IPS-15b (cell line): Measurements from ENCODE around the gene NMBR.
"Not testable (repeated sequence)": the region's sequence is repeated elsewhere in the genome, so short reads cannot be mapped to it uniquely, and the experiment has no call there.

Source experiments
- H3K27me3 ChIP-seq: one replicate; pipeline ENCODE4 v1.6.1; 2013; ENCODE audit warnings: low read length; ENCODE audit not compliant: control insufficient read depth, insufficient read depth
- H3K36me3 ChIP-seq: one replicate; pipeline ENCODE4 v1.6.1; 2013; ENCODE audit warnings: low read length; ENCODE audit not compliant: control insufficient read depth, insufficient read depth
- H3K4me1 ChIP-seq: one replicate; pipeline ENCODE4 v1.6.1; 2013; ENCODE audit warnings: mild to moderate bottlenecking, low read length; ENCODE audit not compliant: control insufficient read depth, insufficient read depth
- H3K4me3 ChIP-seq: one replicate; pipeline ENCODE4 v1.5.1; 2013; ENCODE audit warnings: low read depth, low read length
- H3K9ac ChIP-seq: one replicate; pipeline ENCODE4 v1.6.1; 2013; ENCODE audit warnings: low read depth, mild to moderate bottlenecking, low read length
- H3K9me3 ChIP-seq: one replicate; pipeline ENCODE4 v1.6.1; 2013; ENCODE audit warnings: mild to moderate bottlenecking, low read length; ENCODE audit not compliant: control insufficient read depth, insufficient read depth

The NMBR gene

GRCh38 chr6:142048593-142048980, 98.3 kb downstream of the NMBR start:
- no peaks in the 10 kb centered on the region for H3K9me3 ChIP-seq
- H3K9ac ChIP-seq = no peak overlapping the region
- H3K4me3 ChIP-seq = no peak overlapping the region

GRCh38 chr6:142047934-142048592, 98.9 kb downstream of the NMBR start:
- Histone ChIP-seq H3K9ac (no peak overlapping the region), H3K27me3 (no peaks in the 10 kb centered on the region), H3K36me3 (no peaks in the 10 kb centered on the region), H3K4me3 (no peak overlapping the region), H3K9me3 (no peaks in the 10 kb centered on the region), H3K4me1 (no peaks in the 10 kb centered on the region)

More at GRCh38 chr6:142048593-142048980, 98.3 kb downstream of the NMBR start:
- Histone ChIP-seq H3K4me1 (no peaks in the 10 kb centered on the region), H3K36me3 (no peaks in the 10 kb centered on the region), H3K27me3 (no peaks in the 10 kb centered on the region)

- H3K4me1 ChIP-seq = no peaks in the 10 kb centered on the region
- H3K36me3 ChIP-seq = no peaks in the 10 kb centered on the region
- no peak overlapping the region for H3K4me3 ChIP-seq
- H3K9me3 ChIP-seq = no peaks in the 10 kb centered on the region
- no peaks in the 10 kb centered on the region for H3K27me3 ChIP-seq
- H3K9ac ChIP-seq = no peak overlapping the region
Measured at GRCh38 chr6:142045380-142046278, 101.3 kb downstream of the NMBR start.

- Histone ChIP-seq H3K9ac (no peak overlapping the region), H3K9me3 (no peaks in the 10 kb centered on the region), H3K4me3 (no peak overlapping the region), H3K36me3 (no peaks in the 10 kb centered on the region), H3K27me3 (no peaks in the 10 kb centered on the region), H3K4me1 (peaks cover 3% of the 10 kb centered on the region)
Measured at GRCh38 chr6:142035890-142036289, 111.0 kb downstream of the NMBR start.

- H3K9ac ChIP-seq = no peak overlapping the region
- peaks cover 4% of the 10 kb centered on the region for H3K4me1 ChIP-seq
- no peaks in the 10 kb centered on the region for H3K9me3 ChIP-seq
- no peaks in the 10 kb centered on the region for H3K36me3 ChIP-seq
- H3K27me3 ChIP-seq = no peaks in the 10 kb centered on the region
- H3K4me3 ChIP-seq = no peak overlapping the region
Measured at GRCh38 chr6:142031035-142031434, 115.9 kb downstream of the NMBR start.

- Histone ChIP-seq H3K4me3 (peak overlapping the region; percentile 52), H3K36me3 (no peaks in the 10 kb centered on the region), H3K9ac (no peak overlapping the region), H3K9me3 (no peaks in the 10 kb centered on the region), H3K27me3 (no peaks in the 10 kb centered on the region), H3K4me1 (peaks cover 4% of the 10 kb centered on the region)
Measured at GRCh38 chr6:142030115-142030619, 116.8 kb downstream of the NMBR start.

- Histone ChIP-seq H3K27me3 (no peaks in the 10 kb centered on the region), H3K4me3 (peak overlapping the region; percentile 52), H3K36me3 (no peaks in the 10 kb centered on the region), H3K4me1 (peaks cover 4% of the 10 kb centered on the region), H3K9me3 (no peaks in the 10 kb centered on the region), H3K9ac (no peak overlapping the region)
Measured at GRCh38 chr6:142028527-142028926, 118.4 kb downstream of the NMBR start.

- H3K4me3 ChIP-seq, H3K9ac ChIP-seq, H3K36me3 ChIP-seq, H3K27me3 ChIP-seq, H3K4me1 ChIP-seq, H3K9me3 ChIP-seq: not testable (repeated sequence)
Measured at GRCh38 chr6:142027804-142028203, 119.1 kb downstream of the NMBR start.

- H3K9ac ChIP-seq = no peak overlapping the region
Measured at GRCh38 chr6:142027074-142027473, 119.8 kb downstream of the NMBR start.

GRCh38 chr6:142026471-142026870, 120.5 kb downstream of the NMBR start:
- no peaks in the 10 kb centered on the region for H3K27me3 ChIP-seq
- peaks cover 11% of the 10 kb centered on the region for H3K4me1 ChIP-seq
- no peak overlapping the region for H3K4me3 ChIP-seq
- H3K9ac ChIP-seq = no peak overlapping the region
- H3K9me3 ChIP-seq = no peaks in the 10 kb centered on the region
- no peaks in the 10 kb centered on the region for H3K36me3 ChIP-seq

More at GRCh38 chr6:142027074-142027473, 119.8 kb downstream of the NMBR start:
- H3K4me1 ChIP-seq = peaks cover 7% of the 10 kb centered on the region
- H3K36me3 ChIP-seq = no peaks in the 10 kb centered on the region
- H3K27me3 ChIP-seq = no peaks in the 10 kb centered on the region
- H3K9me3 ChIP-seq = no peaks in the 10 kb centered on the region
- no peak overlapping the region for H3K4me3 ChIP-seq
